ENCODE measurements around the gene HOXD8. TPM values are rescaled to one million over a fixed set of nuclear protein-coding genes. Genes with fewer than 3 reads are reported as not detected.

HOXD8 gene
- total RNA-seq (2014; rRNA removed) (1.9 and 2.9 TPM in 2 replicates), Bru-seq, nascent RNA (percentile 33 among the genes with signal in this experiment), BruChase-seq, experiment 1, labeled RNA remaining after a 6-hour chase (percentile 49 among the genes with signal in this experiment), BruChase-seq, experiment 2, labeled RNA remaining after a 2-hour chase (percentile 47 among the genes with signal in this experiment)
- long read RNA-seq, partial matches to known transcripts: 0 of 2 reads
- long read RNA-seq, other reads (novel, unspliced or antisense): 2 of 2 reads

DNA sequence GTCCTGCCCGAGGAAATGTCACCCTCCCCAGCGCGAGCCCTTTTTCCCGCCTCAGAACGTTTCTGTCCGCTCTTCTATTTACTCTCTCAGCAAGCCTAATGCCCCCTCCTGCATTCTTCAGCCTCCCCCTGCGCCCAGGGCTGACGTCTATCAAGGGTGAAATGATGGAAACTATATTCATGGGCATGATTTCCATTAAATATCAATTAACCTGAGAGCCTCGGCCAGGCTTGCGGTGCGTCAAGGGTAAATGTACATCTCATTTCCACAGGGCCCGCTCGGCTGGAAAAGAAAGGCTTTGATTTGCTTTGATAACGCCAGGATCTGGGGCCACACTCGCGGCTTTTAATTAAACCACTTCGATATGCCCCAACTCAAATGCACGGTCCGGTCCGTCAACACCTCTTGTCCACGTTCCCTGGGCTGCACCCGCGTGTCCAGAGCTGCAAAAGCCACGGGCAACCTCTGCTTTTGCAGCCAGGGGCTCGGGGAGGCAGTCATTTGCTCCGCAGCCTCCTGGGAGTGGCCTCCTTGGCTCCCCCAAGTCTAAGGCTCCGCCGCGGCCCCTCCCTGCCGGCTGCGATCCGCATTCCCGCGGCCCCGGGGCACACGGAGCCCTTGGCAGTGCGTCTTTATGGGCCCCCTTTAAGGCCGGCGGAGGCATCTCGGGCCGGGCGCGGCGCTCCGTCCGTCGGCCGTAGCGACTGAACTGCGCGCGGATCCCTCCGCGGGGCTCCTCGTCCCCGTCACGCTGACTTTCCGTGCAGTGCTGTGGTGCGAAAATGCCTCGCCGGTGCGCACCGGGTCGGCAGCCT lies at the start of gene HOXD8:
Gene HOXD8 (plus strand): TSS at position 724 of the 815 bp plus-strand sequence. CDS start 662 bp downstream, outside the sequence.
- intact Hi-C loops (cut with micrococcal nuclease): no loop called here
- POLR2A ChIA-PET (ENCODE audit: unreplicated experiment): no interaction called here
- Histone ChIP-seq H3K27ac (ENCODE audit: low read length) (no peak within 1 kb of the TSS), H3K9me2 (replicated peaks; ENCODE audit: low read length) (no peaks in the 10 kb centered on the region), H2AFZ (ENCODE audit: low read length) (peak within 1 kb of the TSS; percentile 96), H3K4me2 (ENCODE audit: low read length) (peak within 1 kb of the TSS; percentile 99), H3K4me3 (ENCODE audit: low read length) (peak within 1 kb of the TSS; percentile 81), H3K27me3 (ENCODE audit: low read length) (no peaks in the 10 kb centered on the region), H3K36me3 (ENCODE audit: low read depth, low read length) (no peaks in the 10 kb centered on the region; the same call in 1 of the 2 replicates), H3K79me2 (ENCODE audit: low read length) (no peaks in the 10 kb centered on the region), H3K9ac (ENCODE audit: low read length) (peak within 1 kb of the TSS; percentile 28; the same call in 1 of the 2 replicates), H3K9me3 (ENCODE audit: low read length) (no peaks in the 10 kb centered on the region), H4K20me1 (ENCODE audit: low read length) (no peaks in the 10 kb centered on the region), H3F3A (ENCODE audit: low read length, unreplicated experiment) (peaks cover under 1% of the 10 kb centered on the region), H3K4me1 (ENCODE audit: insufficient read depth, low read length) (peaks cover 10% of the 10 kb centered on the region)
- DNase-seq (no peak), ATAC-seq (no peak)
- no TSS peak for BruUV-seq (replicated peaks)
- CTCF ChIA-PET: interaction anchor here (0.5 kb wide), 1 partner anchor 149 kb away, joined by 5 read pairs; no protein-coding TSS in a partner anchor
- TF ChIP-seq EZH2phosphoT487 (IDR thresholded peaks at IDR 0.05; ENCODE audit: borderline replicate concordance, low read length) (no peak), EZH2 (IDR thresholded peaks at IDR 0.05; ENCODE audit: low read length, unreplicated experiment) (no peak), CTCF (conservative IDR thresholded peaks at IDR 0.05; ENCODE audit: low read depth, low read length) (no peak)

GRCh38 chr2:176079831-176080539 lies 49.5 kb upstream of the HOXD8 start:
- Histone ChIP-seq H4K20me1 (ENCODE audit: low read length) (no peaks in the 10 kb centered on the region), H3K4me2 (ENCODE audit: low read length) (no peak overlapping the region), H2AFZ (ENCODE audit: low read length) (no peak overlapping the region), H3K9ac (ENCODE audit: low read length) (no peak overlapping the region), H3K36me3 (ENCODE audit: low read depth, low read length) (no peaks in the 10 kb centered on the region), H3K9me3 (ENCODE audit: low read length) (no peaks in the 10 kb centered on the region), H3K9me2 (replicated peaks; ENCODE audit: low read length) (no peaks in the 10 kb centered on the region), H3F3A (ENCODE audit: low read length, unreplicated experiment) (no peaks in the 10 kb centered on the region), H3K27me3 (ENCODE audit: low read length) (peaks cover 51% of the 10 kb centered on the region), H3K79me2 (ENCODE audit: low read length) (no peaks in the 10 kb centered on the region), H3K4me1 (ENCODE audit: insufficient read depth, low read length) (no peaks in the 10 kb centered on the region), H3K27ac (ENCODE audit: low read length) (no peak overlapping the region), H3K4me3 (ENCODE audit: low read length) (no peak overlapping the region)
- ChIA-PET POLR2A (ENCODE audit: unreplicated experiment) (no interaction called here), CTCF (no interaction called here)
- BruUV-seq (replicated peaks): no TSS peak
- intact Hi-C loops (cut with micrococcal nuclease): no loop called here
- ATAC-seq: no peak
- peak; percentile 47 for TF ChIP-seq CTCF (conservative IDR thresholded peaks at IDR 0.05; ENCODE audit: low read depth, low read length)
- TF ChIP-seq EZH2 (IDR thresholded peaks at IDR 0.05; ENCODE audit: low read length, unreplicated experiment): no peak
- DNase-seq: no peak
